DOHH2 (cell line): Measurements from ENCODE around the gene AP5Z1.

ENCODE experiments used
- H3F3A ChIP-seq: fragments of 200-600 bp; sonication (generic), shearing (Covaris generic); 2 replicates; pipeline ENCODE4 v1.6.0; 2016; ENCODE audit warnings: antibody characterized with exemption, mild to moderate bottlenecking; ENCODE audit not compliant: control insufficient read depth, insufficient read depth
- H3K27ac ChIP-seq: fragments of 200-600 bp; sonication (generic); 2 replicates; pipeline ENCODE4 v1.5.1; 2014; ENCODE audit warnings: low read depth, mild to moderate bottlenecking, low read length, moderate library complexity
- H3K27me3 ChIP-seq: fragments of 200-600 bp; sonication (generic); 2 replicates; pipeline ENCODE4 v1.6.1; 2014; ENCODE audit warnings: mild to moderate bottlenecking, low read length, mixed read lengths; ENCODE audit not compliant: control insufficient read depth
- H3K36me3 ChIP-seq: fragments of 200-600 bp; sonication (generic); 2 replicates; pipeline ENCODE4 v1.6.1; 2014; ENCODE audit warnings: mild to moderate bottlenecking, low read length, moderate library complexity, mixed read lengths; ENCODE audit not compliant: control insufficient read depth
- H3K4me1 ChIP-seq: fragments of 200-600 bp; sonication (generic); 2 replicates; pipeline ENCODE4 v1.6.1; 2014; ENCODE audit warnings: mild to moderate bottlenecking, low read length, mixed read lengths; ENCODE audit not compliant: control insufficient read depth
- H3K4me2 ChIP-seq: fragments of 200-600 bp; sonication (generic); 2 replicates; pipeline ENCODE4 v1.6.0; 2014; ENCODE audit warnings: mild to moderate bottlenecking, low read length, moderate library complexity
- H3K4me3 ChIP-seq: fragments of 200-600 bp; sonication (generic); 2 replicates; pipeline ENCODE4 v1.5.1; 2014; ENCODE audit warnings: mild to moderate bottlenecking, low read length, mixed read lengths
- H3K79me2 ChIP-seq: fragments of 200-600 bp; sonication (generic); 2 replicates; pipeline ENCODE4 v1.6.1; 2014; ENCODE audit warnings: mild to moderate bottlenecking, low read length, mixed read lengths; ENCODE audit not compliant: control insufficient read depth
- H3K9me2 ChIP-seq: fragments of 200-600 bp; sonication (generic); replicated peaks from 2 replicates; pipeline ENCODE4 v1.6.1; 2014; ENCODE audit warnings: mild to moderate bottlenecking, low read length, mixed read lengths; ENCODE audit not compliant: control insufficient read depth
- H3K9me3 ChIP-seq: fragments of 200-600 bp; sonication (generic); 2 replicates; pipeline ENCODE4 v1.6.1; 2014; ENCODE audit warnings: antibody characterized with exemption, low read length, mixed read lengths; ENCODE audit not compliant: control insufficient read depth, insufficient read depth
- H4K20me1 ChIP-seq: fragments of 200-600 bp; sonication (generic); 2 replicates; pipeline ENCODE4 v1.6.0; 2014; ENCODE audit warnings: low read depth, mild to moderate bottlenecking, antibody characterized with exemption, low read length, moderate library complexity; ENCODE audit not compliant: control insufficient read depth, insufficient read depth
- CTCF ChIP-seq: fragments of 200-600 bp; sonication (generic); IDR thresholded peaks from one replicate; pipeline ENCODE4 v1.5.1; 2014; ENCODE audit warnings: antibody characterized with exemption, mild to moderate bottlenecking, low read depth, low read length; ENCODE audit not compliant: poor library complexity, severe bottlenecking
- EZH2phosphoT487 ChIP-seq: fragments of 200-600 bp; sonication (generic); IDR thresholded peaks from 2 replicates; pipeline ENCODE4 v1.6.1; 2017; ENCODE audit warnings: borderline replicate concordance, mild to moderate bottlenecking, antibody characterized with exemption, low read length, moderate library complexity, mixed read lengths

The AP5Z1 gene

GRCh38 chr7:4765776-4766490, 9.5 kb upstream of the AP5Z1 start:
- Histone ChIP-seq H3K4me2 (no peak overlapping the region), H3K4me1 (no peaks in the 10 kb centered on the region), H3K79me2 (no peaks in the 10 kb centered on the region), H3K27ac (no peak overlapping the region), H3K27me3 (no peaks in the 10 kb centered on the region), H3K9me3 (no peaks in the 10 kb centered on the region), H3F3A (peaks cover 3% of the 10 kb centered on the region), H3K4me3 (no peak overlapping the region), H3K9me2 (no peaks in the 10 kb centered on the region), H4K20me1 (peaks cover 8% of the 10 kb centered on the region; the same call in 1 of the 2 replicates), H3K36me3 (peaks cover 48% of the 10 kb centered on the region)
- TF ChIP-seq CTCF (peak; percentile 46), EZH2phosphoT487 (no peak)

- H3F3A ChIP-seq: peaks cover 3% of the 10 kb centered on the region
- no peaks in the 10 kb centered on the region for H3K27me3 ChIP-seq
- no peak overlapping the region for H3K4me2 ChIP-seq
- TF ChIP-seq CTCF: no peak
- TF ChIP-seq EZH2phosphoT487: no peak
- H3K9me2 ChIP-seq: no peaks in the 10 kb centered on the region
- H3K36me3 ChIP-seq: peaks cover 38% of the 10 kb centered on the region
- peaks cover 8% of the 10 kb centered on the region; the same call in 1 of the 2 replicates for H4K20me1 ChIP-seq
- H3K79me2 ChIP-seq: no peaks in the 10 kb centered on the region
- no peaks in the 10 kb centered on the region for H3K4me1 ChIP-seq
- no peak overlapping the region for H3K27ac ChIP-seq
- H3K4me3 ChIP-seq: no peak overlapping the region
- H3K9me3 ChIP-seq: no peaks in the 10 kb centered on the region
Observed at GRCh38 chr7:4766666-4767519, 8.5 kb upstream of the AP5Z1 start.

- no peaks in the 10 kb centered on the region for H3K27me3 ChIP-seq
- peaks cover 4% of the 10 kb centered on the region; the same call in 1 of the 2 replicates for H4K20me1 ChIP-seq
- H3K4me2 ChIP-seq: no peak overlapping the region
- H3K4me1 ChIP-seq: no peaks in the 10 kb centered on the region
- no peaks in the 10 kb centered on the region for H3K9me2 ChIP-seq
- H3K27ac ChIP-seq: no peak overlapping the region
- TF ChIP-seq EZH2phosphoT487: no peak
- no peak overlapping the region for H3K4me3 ChIP-seq
- H3F3A ChIP-seq: peaks cover 8% of the 10 kb centered on the region
- no peaks in the 10 kb centered on the region for H3K79me2 ChIP-seq
- no peaks in the 10 kb centered on the region for H3K9me3 ChIP-seq
- peaks cover 18% of the 10 kb centered on the region for H3K36me3 ChIP-seq
Observed at GRCh38 chr7:4768597-4769569, 6.5 kb upstream of the AP5Z1 start.
